ENCODE measurements around the gene AFAP1L2. TPM values are rescaled to one million over a fixed set of nuclear protein-coding genes. Genes with fewer than 3 reads are reported as not detected.
"Not testable (repeated sequence)": the region's sequence is repeated elsewhere in the genome, so short reads cannot be mapped to it uniquely, and the experiment has no call there.

AFAP1L2 gene
- total RNA-seq, 2 donors from 2014 or later: 1.5 to 1.8 TPM

GRCh38 chr10:114345701-114346100 lies 58.6 kb downstream of the AFAP1L2 start:
- H3K4me1 Mint-ChIP-seq (ENCODE audit: low read depth): no peaks in the 10 kb centered on the region

GRCh38 chr10:114343623-114344505 lies 60.4 kb downstream of the AFAP1L2 start:
- Mint-ChIP-seq H3K9me3 (no peaks in the 10 kb centered on the region), H3K27me3 (ENCODE audit: low read depth) (no peaks in the 10 kb centered on the region), H3K4me3 (no peak overlapping the region), H3K36me3 (ENCODE audit: insufficient read depth in 2 of 2) (no peaks in the 10 kb centered on the region), H3K27ac (no peak overlapping the region), H3K4me1 (ENCODE audit: low read depth) (no peaks in the 10 kb centered on the region)
- ATAC-seq (replicated peaks in 1 of 2): no peak
- no peak for DNase-seq

More at GRCh38 chr10:114345701-114346100, 58.6 kb downstream of the AFAP1L2 start:
- ATAC-seq (replicated peaks in 1 of 2) (no peak), DNase-seq (no peak)
- H3K4me3 Mint-ChIP-seq: no peak overlapping the region
- no peaks in the 10 kb centered on the region for H3K27me3 Mint-ChIP-seq (ENCODE audit: low read depth)
- no peaks in the 10 kb centered on the region for H3K9me3 Mint-ChIP-seq
- H3K36me3 Mint-ChIP-seq (ENCODE audit: insufficient read depth in 2 of 2): no peaks in the 10 kb centered on the region
- H3K27ac Mint-ChIP-seq: no peak overlapping the region

GRCh38 chr10:114342976-114343375 lies 61.3 kb downstream of the AFAP1L2 start:
- H3K27me3 Mint-ChIP-seq (ENCODE audit: low read depth): no peaks in the 10 kb centered on the region
- DNase-seq (no peak), ATAC-seq (replicated peaks in 1 of 2) (no peak)
- H3K9me3 Mint-ChIP-seq: no peaks in the 10 kb centered on the region
- H3K4me3 Mint-ChIP-seq: no peak overlapping the region
- H3K36me3 Mint-ChIP-seq (ENCODE audit: insufficient read depth in 2 of 2): no peaks in the 10 kb centered on the region
- H3K27ac Mint-ChIP-seq: no peak overlapping the region
- peaks cover under 1% of the 10 kb centered on the region for H3K4me1 Mint-ChIP-seq (ENCODE audit: low read depth)

GRCh38 chr10:114340816-114341215 lies 63.5 kb downstream of the AFAP1L2 start:
- no peaks in the 10 kb centered on the region for H3K36me3 Mint-ChIP-seq (ENCODE audit: insufficient read depth in 2 of 2)
- no peaks in the 10 kb centered on the region for H3K27me3 Mint-ChIP-seq (ENCODE audit: low read depth)
- peaks cover 17% of the 10 kb centered on the region for H3K4me1 Mint-ChIP-seq (ENCODE audit: low read depth)
- DNase-seq (no peak), ATAC-seq (replicated peaks in 1 of 2) (no peak)
- H3K9me3 Mint-ChIP-seq: no peaks in the 10 kb centered on the region
- H3K4me3 Mint-ChIP-seq: no peak overlapping the region
- no peak overlapping the region for H3K27ac Mint-ChIP-seq

GRCh38 chr10:114337510-114338462 lies 66.5 kb downstream of the AFAP1L2 start:
- ATAC-seq (replicated peaks in 1 of 2) (peak; percentile 87 to 92), DNase-seq (peak; percentile 42 to 45)
- no peak overlapping the region for H3K4me3 Mint-ChIP-seq
- no peaks in the 10 kb centered on the region for H3K36me3 Mint-ChIP-seq (ENCODE audit: insufficient read depth in 2 of 2)
- peaks cover 17% of the 10 kb centered on the region for H3K4me1 Mint-ChIP-seq (ENCODE audit: low read depth)
- no peaks in the 10 kb centered on the region for H3K27me3 Mint-ChIP-seq (ENCODE audit: low read depth)
- peak overlapping the region; percentile 60 for H3K27ac Mint-ChIP-seq
- no peaks in the 10 kb centered on the region for H3K9me3 Mint-ChIP-seq

GRCh38 chr10:114336823-114337509 lies 67.3 kb downstream of the AFAP1L2 start:
- H3K27me3 Mint-ChIP-seq (ENCODE audit: low read depth): no peaks in the 10 kb centered on the region
- DNase-seq: no peak
- no peak for ATAC-seq (replicated peaks in 1 of 2)
- H3K27ac Mint-ChIP-seq: peak overlapping the region; percentile 60
- no peak overlapping the region for H3K4me3 Mint-ChIP-seq
- H3K9me3 Mint-ChIP-seq: no peaks in the 10 kb centered on the region
- H3K36me3 Mint-ChIP-seq (ENCODE audit: insufficient read depth in 2 of 2): no peaks in the 10 kb centered on the region
- H3K4me1 Mint-ChIP-seq (ENCODE audit: low read depth): peaks cover 17% of the 10 kb centered on the region

- Mint-ChIP-seq H3K4me3 (no peak overlapping the region), H3K27ac (no peak overlapping the region), H3K9me3 (no peaks in the 10 kb centered on the region), H3K4me1 (ENCODE audit: low read depth) (peaks cover 17% of the 10 kb centered on the region), H3K36me3 (ENCODE audit: insufficient read depth in 2 of 2) (no peaks in the 10 kb centered on the region), H3K27me3 (ENCODE audit: low read depth) (no peaks in the 10 kb centered on the region)
- DNase-seq: no peak
- no peak for ATAC-seq (replicated peaks in 1 of 2)
Observed at GRCh38 chr10:114335614-114336013, 68.7 kb downstream of the AFAP1L2 start.

GRCh38 chr10:114334301-114334700 lies 70.0 kb downstream of the AFAP1L2 start:
- no peak for ATAC-seq (replicated peaks in 1 of 2)
- Mint-ChIP-seq H3K9me3 (no peaks in the 10 kb centered on the region), H3K4me3 (no peak overlapping the region), H3K27me3 (ENCODE audit: low read depth) (no peaks in the 10 kb centered on the region), H3K27ac (no peak overlapping the region), H3K36me3 (ENCODE audit: insufficient read depth in 2 of 2) (no peaks in the 10 kb centered on the region), H3K4me1 (ENCODE audit: low read depth) (peaks cover 17% of the 10 kb centered on the region)
- DNase-seq: no peak

- H3K4me3 Mint-ChIP-seq; H3K27me3 Mint-ChIP-seq (ENCODE audit: low read depth); ATAC-seq (replicated peaks in 1 of 2); DNase-seq; H3K27ac Mint-ChIP-seq; H3K9me3 Mint-ChIP-seq; H3K36me3 Mint-ChIP-seq (ENCODE audit: insufficient read depth in 2 of 2): not testable (repeated sequence)
- peaks cover 17% of the 10 kb centered on the region for H3K4me1 Mint-ChIP-seq (ENCODE audit: low read depth)
Observed at GRCh38 chr10:114333441-114333840, 70.9 kb downstream of the AFAP1L2 start.

- H3K27ac Mint-ChIP-seq: no peak overlapping the region
- no peaks in the 10 kb centered on the region for H3K9me3 Mint-ChIP-seq
- DNase-seq (no peak), ATAC-seq (replicated peaks in 1 of 2) (no peak)
- H3K4me1 Mint-ChIP-seq (ENCODE audit: low read depth): peaks cover 12% of the 10 kb centered on the region
- H3K27me3 Mint-ChIP-seq (ENCODE audit: low read depth): no peaks in the 10 kb centered on the region
- no peak overlapping the region for H3K4me3 Mint-ChIP-seq
- no peaks in the 10 kb centered on the region for H3K36me3 Mint-ChIP-seq (ENCODE audit: insufficient read depth in 2 of 2)
Observed at GRCh38 chr10:114332301-114333192, 71.8 kb downstream of the AFAP1L2 start.

- Mint-ChIP-seq H3K4me1 (ENCODE audit: low read depth) (no peaks in the 10 kb centered on the region), H3K36me3 (ENCODE audit: insufficient read depth in 2 of 2) (no peaks in the 10 kb centered on the region), H3K9me3 (no peaks in the 10 kb centered on the region), H3K4me3 (no peak overlapping the region), H3K27ac (no peak overlapping the region), H3K27me3 (ENCODE audit: low read depth) (no peaks in the 10 kb centered on the region)
- ATAC-seq (replicated peaks in 1 of 2): no peak
- no peak for DNase-seq
Observed at GRCh38 chr10:114329634-114330365, 74.5 kb downstream of the AFAP1L2 start.

All from activated T-cell treated with anti-CD3 and anti-CD28 coated beads, Interleukin-2, amount 50 U/mL, for 72 hours (primary cell).